SK-N-SH (cell line): ENCODE measurements around the gene SDK1. TPM values are rescaled to one million over a fixed set of nuclear protein-coding genes. Genes with fewer than 3 reads are reported as not detected.

Source experiments
- CTCF ChIA-PET: fragments of 300-600, 350-600 bp; formaldehyde crosslinking; extraction: SDS; loops from one replicate; lab custom pipeline; 2021; lab: Yijun Ruan, JAX
- POLR2A ChIA-PET: fragments of 350-600 bp; sonication (Branson Sonifier 250); formaldehyde crosslinking; extraction: SDS; loops from one replicate; lab custom pipeline; 2020; ENCODE audit warnings: antibody characterized with exemption, inconsistent platforms; lab: Yijun Ruan, JAX
- DNase-seq: peaks from one replicate; pipeline ENCODE4 v3.0.0; 2012
- H2AFZ ChIP-seq: fragments of 200-600 bp; sonication (generic); 2 replicates; pipeline ENCODE4 v1.8.1; 2016; ENCODE audit warnings: antibody characterized with exemption, mild to moderate bottlenecking, low read depth
- H3F3A ChIP-seq: fragments of 200-600 bp; sonication (generic); replicated peaks from 2 replicates; pipeline ENCODE3; 2016; ENCODE audit warnings: antibody characterized with exemption, mild to moderate bottlenecking; ENCODE audit not compliant: insufficient read depth
- H3K27ac ChIP-seq, 2 experiments: fragments of 200-500 bp in 1 of 2; fragments of 200-600 bp in 1 of 2; sonication (Bioruptor generic) in 1 of 2; sonication (generic), shearing (Covaris generic) in 1 of 2; 2 replicates each; pipeline versions ENCODE4 v1.5.1 to v1.6.1; 2014 to 2016; ENCODE audit warnings: low read depth in 2 of 2, inconsistent platforms in 1 of 2, low read length in 1 of 2, mild to moderate bottlenecking in 1 of 2, mixed read lengths in 1 of 2
- H3K27me3 ChIP-seq: fragments of 200-600 bp; sonication (generic), shearing (Covaris generic); 2 replicates; pipeline ENCODE4 v1.6.1; 2016; ENCODE audit warnings: mixed run types; ENCODE audit not compliant: insufficient read depth
- H3K36me3 ChIP-seq, 2 experiments: fragments of 200-500 bp in 1 of 2; fragments of 200-600 bp in 1 of 2; sonication (Bioruptor generic) in 1 of 2; sonication (generic) in 1 of 2; replicated peaks in 1 of 2; 2 replicates each; pipeline versions ENCODE3 to v1.5.1; 2014 to 2016; ENCODE audit warnings: low read length in 1 of 2, mild to moderate bottlenecking in 1 of 2; ENCODE audit not compliant: insufficient read depth in 2 of 2, control insufficient read depth in 1 of 2
- H3K4me1 ChIP-seq, 2 experiments: fragments of 200-500 bp in 1 of 2; fragments of 200-600 bp in 1 of 2; sonication (Bioruptor generic) in 1 of 2; sonication (generic), shearing (Covaris generic) in 1 of 2; 2 replicates each; pipeline versions ENCODE4 v1.5.1 to v1.6.1; 2014 to 2016; ENCODE audit warnings: low read depth in 1 of 2, low read length in 1 of 2, mixed run types in 1 of 2; ENCODE audit not compliant: insufficient read depth in 2 of 2, control insufficient read depth in 1 of 2
- H3K4me2 ChIP-seq: fragments of 200-600 bp; sonication (generic), shearing (Covaris generic); 2 replicates; pipeline ENCODE4 v1.6.1; 2017; ENCODE audit warnings: mixed run types
- H3K4me3 ChIP-seq, 2 experiments: fragments of 200-500 bp in 1 of 2; fragments of 200-600 bp in 1 of 2; sonication (Bioruptor generic) in 1 of 2; sonication (generic), shearing (Covaris generic) in 1 of 2; 2 replicates each; pipeline versions ENCODE4 v1.5.1 to v1.8.1; 2014 to 2016; ENCODE audit warnings: low read depth in 2 of 2, inconsistent platforms in 1 of 2, low read length in 1 of 2, mild to moderate bottlenecking in 1 of 2, mixed read lengths in 1 of 2, moderate library complexity in 1 of 2
- H3K79me2 ChIP-seq: fragments of 200-600 bp; sonication (generic); 2 replicates; pipeline ENCODE4 v1.8.1; 2017; ENCODE audit warnings: mild to moderate bottlenecking; ENCODE audit not compliant: insufficient read depth
- H3K9ac ChIP-seq: fragments of 200-600 bp; sonication (generic); 2 replicates; pipeline ENCODE4 v1.6.1; 2017; ENCODE audit warnings: mixed run types
- H3K9me2 ChIP-seq: fragments of 200-600 bp; sonication (generic); 2 replicates; pipeline ENCODE4 v1.6.1; 2017; ENCODE audit warnings: mixed run types
- H3K9me3 ChIP-seq: fragments of 200-600 bp; sonication (generic); 2 replicates; pipeline ENCODE4 v1.6.1; 2017; ENCODE audit warnings: mixed run types, mild to moderate bottlenecking, moderate library complexity
- H4K20me1 ChIP-seq: fragments of 200-600 bp; sonication (generic); 2 replicates; pipeline ENCODE4 v1.6.1; 2017; ENCODE audit warnings: mild to moderate bottlenecking, mixed run types; ENCODE audit not compliant: insufficient read depth
- EZH2phosphoT487 ChIP-seq: fragments of 200-600 bp; sonication (generic); IDR thresholded peaks from 2 replicates; pipeline ENCODE4 v1.6.1; 2017; ENCODE audit warnings: low read depth, mixed run types, mild to moderate bottlenecking, antibody characterized with exemption, moderate library complexity, borderline replicate concordance
- FOSL2 ChIP-seq: IDR thresholded peaks from 2 replicates; pipeline ENCODE4 v1.4.0; 2012; ENCODE audit warnings: low read depth, mild to moderate bottlenecking, moderate library complexity, borderline replicate concordance
- FOXJ3 ChIP-seq: sonication (generic); formaldehyde crosslinking; IDR thresholded peaks from 2 replicates; pipeline ENCODE4 v1.5.1; 2020; ENCODE audit warnings: mild to moderate bottlenecking, missing genetic modification reagents
- FOXM1 ChIP-seq: IDR thresholded peaks from 2 replicates; pipeline ENCODE4 v1.4.0; 2012; ENCODE audit warnings: low read depth, mild to moderate bottlenecking
- GABPA ChIP-seq: IDR thresholded peaks from 2 replicates; pipeline ENCODE4 v1.4.0; 2012; ENCODE audit warnings: low read depth, mild to moderate bottlenecking
- GATA2 ChIP-seq: sonication (generic); formaldehyde crosslinking; IDR thresholded peaks from 2 replicates; pipeline ENCODE4 v1.5.0; 2020; ENCODE audit warnings: mild to moderate bottlenecking, missing genetic modification reagents
- MEF2A ChIP-seq: IDR thresholded peaks from 2 replicates; pipeline ENCODE4 v1.4.0; 2012; ENCODE audit warnings: low read depth, borderline replicate concordance
- RAD21 ChIP-seq: IDR thresholded peaks from 2 replicates; pipeline ENCODE4 v1.6.1; 2012; ENCODE audit warnings: mild to moderate bottlenecking, low read length
- RCOR1 ChIP-seq: fragments of 150-350 bp; IDR thresholded peaks from 2 replicates; pipeline ENCODE4 v1.6.1; 2017; ENCODE audit warnings: antibody characterized with exemption, low read length
- RFX5 ChIP-seq: IDR thresholded peaks from 2 replicates; pipeline ENCODE4 v1.6.1; 2012; ENCODE audit warnings: mild to moderate bottlenecking, improper control_type of control experiment, low read length
- RXRA ChIP-seq: IDR thresholded peaks from 2 replicates; pipeline ENCODE4 v1.4.0; 2012; ENCODE audit warnings: low read depth, mild to moderate bottlenecking, borderline replicate concordance
- SMC3 ChIP-seq: IDR thresholded peaks from 2 replicates; pipeline ENCODE4 v1.6.1; 2012; ENCODE audit warnings: low read depth, low read length, improper control_type of control experiment
- TCF12 ChIP-seq: IDR thresholded peaks from 2 replicates; pipeline ENCODE4 v1.4.0; 2012
- WGBS: methylation state at CpG from one replicate; pipeline ENCODE4 v1.1.6; 2017; ENCODE audit warnings: low lambda C conversion rate; 5-methylcytosine and 5-hydroxymethylcytosine counted together
- polyA plus RNA-seq, 3 experiments: library from polyadenylated mRNA; depleted of rRNA; stranded (reverse); fragments of >200 nt; gene quantifications; 2 replicates each; pipeline ENCODE4 v1.2.3, GENCODE V29; 2012
- TF ChIP-seq, protein P1 (sequence below): IDR thresholded peaks from 2 replicates; pipeline ENCODE4; 2012
- TF ChIP-seq, protein P2 (sequence below): IDR thresholded peaks from 2 replicates; pipeline ENCODE4 v1.4.0; 2012; ENCODE audit warnings: low read depth, borderline replicate concordance
- TF ChIP-seq, protein P3 (sequence below): IDR thresholded peaks from 2 replicates; pipeline ENCODE4 v1.4.0; 2012; ENCODE audit warnings: low read depth, borderline replicate concordance

The SDK1 gene
- polyA plus RNA-seq, 1 of the 3 experiments (the other 2 are of a cell fraction), result 1.2 TPM

DNA sequence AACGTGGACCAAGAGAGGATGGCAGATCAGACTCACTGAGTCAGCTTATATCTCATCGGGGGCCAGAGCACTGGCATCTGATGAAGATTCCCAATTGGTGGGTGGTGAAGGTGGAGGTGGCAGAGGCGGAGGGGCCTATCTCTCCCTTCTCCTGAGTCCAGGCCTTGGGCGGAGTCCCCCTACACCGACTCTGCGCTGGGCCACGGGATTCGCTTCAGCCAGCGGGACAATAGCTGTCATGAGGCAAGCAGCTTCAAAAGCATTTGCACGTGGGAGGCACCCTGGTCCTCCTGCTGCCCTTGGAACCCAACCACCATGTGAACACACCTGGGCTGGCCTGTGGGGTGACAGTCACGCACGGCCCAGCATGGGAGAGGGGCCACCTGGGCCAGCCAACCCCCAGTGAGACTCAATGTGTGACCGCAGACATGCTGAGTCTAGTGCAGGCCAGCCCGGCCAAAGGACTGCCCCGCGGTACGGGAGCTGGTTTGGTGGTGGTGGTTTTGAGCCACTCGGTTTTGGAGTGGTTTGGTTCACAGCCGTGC is 914.2 kb downstream of the SDK1 start:
- ChIA-PET CTCF (no interaction called here), POLR2A (no interaction called here)
- H3K4me1 ChIP-seq, result peaks cover 0 to 6% of the 10 kb centered on the region in 2 experiments; a peak in 1 of 4 replicates
- H3K9me2 ChIP-seq, result no peaks in the 10 kb centered on the region
- H3K4me2 ChIP-seq, result no peak overlapping the region
- no peaks in the 10 kb centered on the region for H3K79me2 ChIP-seq
- no peaks in the 10 kb centered on the region for H3K9me3 ChIP-seq
- DNase-seq, result no peak
- 78% methylated on average over 16 of the region's 19 CpGs for WGBS
- H3K27me3 ChIP-seq, result no peaks in the 10 kb centered on the region
- no peak overlapping the region for H2AFZ ChIP-seq
- no peaks in the 10 kb centered on the region for H3F3A ChIP-seq
- TF ChIP-seq RFX5 (no peak), RXRA (no peak), FOXM1 (no peak), EZH2phosphoT487 (no peak), GATA2 (CRISPR knock-in tag) (no peak), RAD21 (no peak), GABPA (no peak), RCOR1 (no peak), MEF2A (no peak), FOSL2 (no peak), SMC3 (no peak), FOXJ3 (CRISPR knock-in tag) (no peak), TCF12 (no peak)
- TF ChIP-seq, protein P1, sequence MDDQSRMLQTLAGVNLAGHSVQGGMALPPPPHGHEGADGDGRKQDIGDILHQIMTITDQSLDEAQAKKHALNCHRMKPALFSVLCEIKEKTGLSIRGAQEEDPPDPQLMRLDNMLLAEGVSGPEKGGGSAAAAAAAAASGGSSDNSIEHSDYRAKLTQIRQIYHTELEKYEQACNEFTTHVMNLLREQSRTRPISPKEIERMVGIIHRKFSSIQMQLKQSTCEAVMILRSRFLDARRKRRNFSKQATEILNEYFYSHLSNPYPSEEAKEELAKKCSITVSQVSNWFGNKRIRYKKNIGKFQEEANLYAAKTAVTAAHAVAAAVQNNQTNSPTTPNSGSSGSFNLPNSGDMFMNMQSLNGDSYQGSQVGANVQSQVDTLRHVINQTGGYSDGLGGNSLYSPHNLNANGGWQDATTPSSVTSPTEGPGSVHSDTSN, result no peak
- TF ChIP-seq, protein P2, sequence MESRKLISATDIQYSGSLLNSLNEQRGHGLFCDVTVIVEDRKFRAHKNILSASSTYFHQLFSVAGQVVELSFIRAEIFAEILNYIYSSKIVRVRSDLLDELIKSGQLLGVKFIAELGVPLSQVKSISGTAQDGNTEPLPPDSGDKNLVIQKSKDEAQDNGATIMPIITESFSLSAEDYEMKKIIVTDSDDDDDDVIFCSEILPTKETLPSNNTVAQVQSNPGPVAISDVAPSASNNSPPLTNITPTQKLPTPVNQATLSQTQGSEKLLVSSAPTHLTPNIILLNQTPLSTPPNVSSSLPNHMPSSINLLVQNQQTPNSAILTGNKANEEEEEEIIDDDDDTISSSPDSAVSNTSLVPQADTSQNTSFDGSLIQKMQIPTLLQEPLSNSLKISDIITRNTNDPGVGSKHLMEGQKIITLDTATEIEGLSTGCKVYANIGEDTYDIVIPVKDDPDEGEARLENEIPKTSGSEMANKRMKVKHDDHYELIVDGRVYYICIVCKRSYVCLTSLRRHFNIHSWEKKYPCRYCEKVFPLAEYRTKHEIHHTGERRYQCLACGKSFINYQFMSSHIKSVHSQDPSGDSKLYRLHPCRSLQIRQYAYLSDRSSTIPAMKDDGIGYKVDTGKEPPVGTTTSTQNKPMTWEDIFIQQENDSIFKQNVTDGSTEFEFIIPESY, result no peak
- TF ChIP-seq, protein P3, sequence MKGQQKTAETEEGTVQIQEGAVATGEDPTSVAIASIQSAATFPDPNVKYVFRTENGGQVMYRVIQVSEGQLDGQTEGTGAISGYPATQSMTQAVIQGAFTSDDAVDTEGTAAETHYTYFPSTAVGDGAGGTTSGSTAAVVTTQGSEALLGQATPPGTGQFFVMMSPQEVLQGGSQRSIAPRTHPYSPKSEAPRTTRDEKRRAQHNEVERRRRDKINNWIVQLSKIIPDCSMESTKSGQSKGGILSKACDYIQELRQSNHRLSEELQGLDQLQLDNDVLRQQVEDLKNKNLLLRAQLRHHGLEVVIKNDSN, result no peak
- TF ChIP-seq, all 33 proteins: peak for 0
- no peaks in the 10 kb centered on the region for H4K20me1 ChIP-seq
- H3K4me3 ChIP-seq, result no peak overlapping the region
- no peak overlapping the region for H3K27ac ChIP-seq
- no peak overlapping the region for H3K9ac ChIP-seq
- no peaks in the 10 kb centered on the region for H3K36me3 ChIP-seq
